Right lobe of liver (tissue), 6 donors: ENCODE results near the gene CAST. TPM values are rescaled to one million over a fixed set of nuclear protein-coding genes. Genes with fewer than 3 reads are reported as not detected.

Experiments
- ATAC-seq, 4 donors: fragments of 200-7000 bp; cut with Tn5 transposase; one replicate each; pipeline ENCODE4 v1.9.1; 2020; ENCODE audit warnings: mild to moderate bottlenecking in 4 of 4, moderate library complexity in 4 of 4
- DNase-seq, 3 donors: peaks; one replicate each; pipeline ENCODE4 v3.0.0-alpha.2; 2020
- H3K27ac ChIP-seq, 3 donors: fragments of 200-600 bp; one replicate each; pipeline ENCODE4 v1.8.0; 2022
- H3K27me3 ChIP-seq, 2 donors: fragments of 200-600 bp; one replicate each; pipeline ENCODE4 v1.8.0; 2022
- H3K36me3 ChIP-seq, 4 donors: fragments of 200-600 bp; sonication (generic) in 1 of 4; one replicate each; pipeline versions ENCODE4 v1.5.1 to v1.8.0; 2017 to 2022; ENCODE audit warnings: control low read depth in 1 of 4
- H3K4me1 ChIP-seq, 4 donors: fragments of 200-600 bp; sonication (generic) in 1 of 4; one replicate each; pipeline versions ENCODE4 v1.5.1 to v1.8.0; 2017 to 2022; ENCODE audit warnings: control low read depth in 1 of 4
- H3K4me3 ChIP-seq, 3 donors: fragments of 200-600 bp; one replicate each; pipeline ENCODE4 v1.8.0; 2022
- H3K9me3 ChIP-seq, 4 donors: fragments of 200-600 bp; sonication (generic) in 1 of 4; one replicate each; pipeline versions ENCODE4 v1.5.1 to v1.8.0; 2017 to 2022; ENCODE audit warnings: control low read depth in 1 of 4
- POLR2A ChIP-seq: fragments of 450-650 bp; IDR thresholded peaks from one replicate; pipeline ENCODE4 v1.6.1; 2017; ENCODE audit warnings: antibody characterized with exemption, mild to moderate bottlenecking
- WGBS: methylation state at CpG from one replicate; pipeline ENCODE4 v1.1.6; 2018; ENCODE audit warnings: low coverage, low lambda C conversion rate; ENCODE audit not compliant: insufficient coverage; ENCODE audit errors: missing lambda C conversion rate; 5-methylcytosine and 5-hydroxymethylcytosine counted together
- intact Hi-C, 2 donors: fragments of 100-400 bp; cut with DNase I; formaldehyde crosslinking; loops; one replicate each; pipeline versions ENCODE4 v1.11.2 to v1.14.1; 2022
- total RNA-seq, 6 experiments: library from RNA; depleted of rRNA in 2 of 6; stranded (reverse); fragments of >200 nt in 2 of 6; fragmentation: NEBNext Ultra II Directional in 3 of 6; extraction: Animal tissue kit (Norgen Biotek cat#: 25700) in 3 of 6; gene quantifications; one replicate each; pipeline versions ENCODE4 v1.1.0 to v1.2.4, GENCODE V29; 2016 to 2023
- TF ChIP-seq, protein P1 (sequence below), 4 donors: fragments of 200-600 bp in 3 of 4; fragments of 450-650 bp in 1 of 4; IDR thresholded peaks; one replicate each; pipeline versions ENCODE4 v1.5.1 to v1.8.0; 2016 to 2022; ENCODE audit warnings: antibody characterized with exemption in 4 of 4, mild to moderate bottlenecking in 2 of 4
- donor health status: DM: no; HTN: yes; CAD: no.
- donor health status: DM: no; HTN: no; CAD: no.
- donor health status: DM: no; HTN: no; CAD: no.
- donor health status: DM: no; HTN: yes; CAD: no.
- donor health status: DM: no; HTN: yes; CAD: no.

CAST gene
- total RNA-seq, 6 experiments from 2014 or later, result 86.8 to 187 (median 123) TPM

DNA sequence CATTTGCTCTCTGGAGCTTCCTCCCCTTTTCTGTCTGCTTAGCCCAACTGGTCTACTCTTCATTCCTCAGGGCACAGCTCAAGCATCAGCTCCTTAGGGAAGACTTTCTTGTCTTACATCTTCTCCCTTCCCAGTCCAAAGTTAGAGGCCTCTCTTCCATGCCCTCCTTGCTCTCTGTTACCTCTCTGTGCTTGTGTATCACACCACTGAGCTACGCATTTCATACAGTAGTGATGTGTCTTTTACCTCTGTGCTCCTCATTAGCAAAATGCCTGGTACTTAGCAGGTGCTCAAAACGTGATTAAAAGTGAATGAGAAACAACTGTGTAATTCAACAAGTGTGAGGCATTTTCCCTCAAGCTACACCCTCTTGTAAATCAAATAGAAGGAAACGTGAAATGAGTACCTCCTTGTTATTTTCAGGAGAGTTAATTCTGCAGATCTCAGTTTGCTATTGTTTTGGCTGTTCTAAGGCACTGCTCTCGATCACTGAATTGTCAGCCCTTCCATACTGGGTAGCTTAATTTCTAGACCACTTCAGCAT, 106.6 kb downstream of the CAST start:
- Histone ChIP-seq H3K27ac (no peak overlapping the region), H3K36me3 (peaks cover 12 to 88% (median 56%) of the 10 kb centered on the region in 4 donors), H3K4me3 (no peak overlapping the region), H3K9me3 (no peaks in the 10 kb centered on the region), H3K27me3 (no peaks in the 10 kb centered on the region), H3K4me1 (peaks cover 0 to 4% (median 0%) of the 10 kb centered on the region in 4 donors)
- TF ChIP-seq, protein P1, sequence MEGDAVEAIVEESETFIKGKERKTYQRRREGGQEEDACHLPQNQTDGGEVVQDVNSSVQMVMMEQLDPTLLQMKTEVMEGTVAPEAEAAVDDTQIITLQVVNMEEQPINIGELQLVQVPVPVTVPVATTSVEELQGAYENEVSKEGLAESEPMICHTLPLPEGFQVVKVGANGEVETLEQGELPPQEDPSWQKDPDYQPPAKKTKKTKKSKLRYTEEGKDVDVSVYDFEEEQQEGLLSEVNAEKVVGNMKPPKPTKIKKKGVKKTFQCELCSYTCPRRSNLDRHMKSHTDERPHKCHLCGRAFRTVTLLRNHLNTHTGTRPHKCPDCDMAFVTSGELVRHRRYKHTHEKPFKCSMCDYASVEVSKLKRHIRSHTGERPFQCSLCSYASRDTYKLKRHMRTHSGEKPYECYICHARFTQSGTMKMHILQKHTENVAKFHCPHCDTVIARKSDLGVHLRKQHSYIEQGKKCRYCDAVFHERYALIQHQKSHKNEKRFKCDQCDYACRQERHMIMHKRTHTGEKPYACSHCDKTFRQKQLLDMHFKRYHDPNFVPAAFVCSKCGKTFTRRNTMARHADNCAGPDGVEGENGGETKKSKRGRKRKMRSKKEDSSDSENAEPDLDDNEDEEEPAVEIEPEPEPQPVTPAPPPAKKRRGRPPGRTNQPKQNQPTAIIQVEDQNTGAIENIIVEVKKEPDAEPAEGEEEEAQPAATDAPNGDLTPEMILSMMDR (IDR thresholded peaks at IDR 0.05), result no peak
- no peak for TF ChIP-seq POLR2A
- DNase-seq, result no peak
- WGBS, result 77% methylated on average over 4 of the region's 4 CpGs
- no peak for ATAC-seq
- intact Hi-C loops, result no loop called here

DNA sequence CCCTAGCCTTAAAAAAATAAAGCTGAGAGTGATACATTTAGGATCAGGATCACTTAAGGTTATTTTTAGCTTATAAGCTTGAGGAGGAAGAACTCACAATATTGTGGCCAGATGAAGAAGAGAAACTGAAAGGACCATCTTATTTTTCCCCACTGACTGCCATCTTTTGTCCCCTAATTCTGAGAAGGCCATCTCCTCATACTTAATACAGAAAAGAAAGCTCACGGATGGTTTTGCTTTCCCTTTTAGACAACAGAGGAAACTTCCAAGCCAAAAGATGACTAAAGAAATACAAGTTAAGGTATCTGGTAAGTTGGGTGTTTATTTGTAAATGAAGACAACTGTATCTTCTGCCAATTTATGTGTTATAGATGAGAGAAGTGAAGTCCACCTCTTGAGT, 109.2 kb downstream of the CAST start:
- intact Hi-C loops, result no loop called here
- 65% methylated on average over 1 of the region's 1 CpG for WGBS
- H3K27ac ChIP-seq, result no peak overlapping the region
- TF ChIP-seq, protein P1 (IDR thresholded peaks at IDR 0.05), result no peak
- H3K4me3 ChIP-seq, result no peak overlapping the region
- ATAC-seq (no peak), DNase-seq (no peak)
- H3K4me1 ChIP-seq, result peaks cover 0 to 8% (median 0%) of the 10 kb centered on the region in 4 donors
- H3K9me3 ChIP-seq, result no peaks in the 10 kb centered on the region
- peaks cover 12 to 90% (median 55%) of the 10 kb centered on the region in 4 donors for H3K36me3 ChIP-seq
- no peaks in the 10 kb centered on the region for H3K27me3 ChIP-seq

DNA sequence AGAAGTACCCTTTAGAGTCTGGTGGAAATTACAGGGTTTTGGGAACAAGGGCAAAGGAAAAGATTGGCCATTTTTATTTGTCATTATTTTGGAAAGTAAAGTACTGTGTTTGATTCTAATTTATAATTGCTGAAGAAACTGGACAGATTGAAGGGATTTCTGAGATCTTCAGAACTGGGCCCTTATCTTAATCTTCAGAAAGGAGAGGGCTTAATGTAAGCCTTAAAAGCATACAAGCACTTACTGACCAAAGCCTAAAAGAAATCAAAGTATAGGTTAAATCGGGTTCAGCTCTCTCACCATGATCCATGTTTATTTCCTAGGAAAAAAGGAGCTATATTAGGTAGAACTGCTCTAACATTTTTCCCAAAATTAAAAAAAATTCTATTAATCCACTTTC, 109.9 kb downstream of the CAST start:
- intact Hi-C loops, result no loop called here
- TF ChIP-seq, protein P1 (IDR thresholded peaks at IDR 0.05), result no peak
- TF ChIP-seq POLR2A, result no peak
- ATAC-seq, result no peak
- no peak for DNase-seq
- H3K36me3 ChIP-seq, result peaks cover 12 to 89% (median 54%) of the 10 kb centered on the region in 4 donors
- no peaks in the 10 kb centered on the region for H3K27me3 ChIP-seq
- H3K4me3 ChIP-seq, result no peak overlapping the region
- no peaks in the 10 kb centered on the region for H3K9me3 ChIP-seq
- no peak overlapping the region for H3K27ac ChIP-seq
- H3K4me1 ChIP-seq, result peaks cover 0 to 8% (median 0%) of the 10 kb centered on the region in 4 donors
- WGBS, result 82% methylated on average over 1 of the region's 1 CpG

DNA sequence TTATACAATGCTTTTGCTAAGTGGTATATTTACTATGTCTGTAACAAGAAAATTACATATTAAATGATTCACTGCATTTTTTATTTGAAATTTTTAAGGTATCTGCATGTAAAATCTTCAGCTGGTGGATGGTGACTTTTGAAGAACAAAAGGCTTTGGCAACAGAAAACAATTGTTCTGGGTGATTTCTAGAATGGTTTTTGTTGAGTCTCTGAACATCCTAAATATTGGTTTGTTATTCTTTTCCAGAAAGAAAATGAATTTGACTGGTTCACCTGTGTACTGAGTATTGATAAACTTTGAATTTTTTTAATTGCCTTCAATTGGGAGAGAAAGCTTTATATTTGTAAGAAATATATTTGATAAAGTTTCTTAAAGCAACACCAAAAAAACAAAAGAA, 110.4 kb downstream of the CAST start:
- Histone ChIP-seq H3K27me3 (no peaks in the 10 kb centered on the region), H3K36me3 (peaks cover 7 to 89% (median 52%) of the 10 kb centered on the region in 4 donors), H3K4me1 (peaks cover 0 to 8% (median 0%) of the 10 kb centered on the region in 4 donors), H3K4me3 (no peak overlapping the region), H3K9me3 (no peaks in the 10 kb centered on the region), H3K27ac (no peak overlapping the region)
- intact Hi-C loops, result no loop called here
- TF ChIP-seq, protein P1 (IDR thresholded peaks at IDR 0.05), result no peak
- no peak for TF ChIP-seq POLR2A
- ATAC-seq (no peak), DNase-seq (no peak)

DNA sequence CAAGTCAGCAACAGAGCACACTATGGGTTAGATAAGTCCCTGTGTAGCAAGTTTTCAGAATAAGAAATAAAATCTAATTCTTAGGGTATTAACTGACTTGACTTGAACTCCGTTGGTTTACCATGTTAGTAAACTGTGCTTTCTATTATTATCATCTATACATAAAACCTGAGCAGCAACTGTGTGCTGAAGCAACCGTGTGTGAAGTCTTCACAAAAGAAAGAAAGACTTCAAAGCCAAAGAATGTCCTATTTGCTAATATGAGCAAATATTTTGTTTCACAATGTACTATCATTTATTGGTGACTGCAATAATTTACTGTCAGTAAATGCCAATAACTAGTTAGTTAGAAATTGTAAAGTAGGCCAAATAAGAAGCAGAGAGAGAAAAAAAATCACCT, 112.9 kb downstream of the CAST start:
- TF ChIP-seq, protein P1 (IDR thresholded peaks at IDR 0.05), result no peak
- no peak for TF ChIP-seq POLR2A
- Histone ChIP-seq H3K27me3 (no peaks in the 10 kb centered on the region), H3K4me3 (no peak overlapping the region), H3K9me3 (no peaks in the 10 kb centered on the region), H3K27ac (no peak overlapping the region), H3K4me1 (peaks cover 0 to 8% (median 0%) of the 10 kb centered on the region in 4 donors), H3K36me3 (peaks cover 0 to 87% (median 43%) of the 10 kb centered on the region in 4 donors)
- whole genome bisulfite sequencing, result 48% methylated on average over 2 of the region's 2 CpGs
- intact Hi-C loops, result no loop called here
- no peak for DNase-seq
- ATAC-seq, result peak in 2 of 4 donors; percentile 16 to 28
